Measurements from ENCODE around the gene KCNMA1. TPM values are rescaled to one million over a fixed set of nuclear protein-coding genes. Genes with fewer than 3 reads are reported as not detected.
A peak's percentile ranks its signal among the peaks of the same experiment; 100 is the strongest.

The KCNMA1 gene
- total RNA-seq, 3 donors from 2014 or later: 45.4 to 312 (median 62.4) TPM

GRCh38 chr10:77236700-77237099, 400.9 kb downstream of the KCNMA1 start:
- intact Hi-C loops (cut with DNase I, micrococcal nuclease): no loop called here
- no peak for ATAC-seq

GRCh38 chr10:77236029-77236428, 401.6 kb downstream of the KCNMA1 start:
- no peaks in the 10 kb centered on the region for H3K36me3 ChIP-seq (ENCODE audit: low read depth)
- no peak for TF ChIP-seq CTCF (IDR thresholded peaks at IDR 0.05)
- ATAC-seq: peak; percentile 38
- no peak for DNase-seq
- no peaks in the 10 kb centered on the region for H3K9me3 ChIP-seq
- no peak overlapping the region for H3K4me3 ChIP-seq
- intact Hi-C loops (cut with DNase I, micrococcal nuclease): no loop called here
- no peaks in the 10 kb centered on the region for H3K4me1 ChIP-seq (ENCODE audit: low read depth)

More at GRCh38 chr10:77236700-77237099, 400.9 kb downstream of the KCNMA1 start:
- no peak for DNase-seq
- TF ChIP-seq CTCF (IDR thresholded peaks at IDR 0.05): no peak
- H3K4me3 ChIP-seq: no peak overlapping the region
- H3K36me3 ChIP-seq (ENCODE audit: low read depth): no peaks in the 10 kb centered on the region
- H3K4me1 ChIP-seq (ENCODE audit: low read depth): no peaks in the 10 kb centered on the region
- no peaks in the 10 kb centered on the region for H3K9me3 ChIP-seq

- Histone ChIP-seq H3K4me1 (ENCODE audit: low read depth) (no peaks in the 10 kb centered on the region), H3K9me3 (no peaks in the 10 kb centered on the region), H3K4me3 (no peak overlapping the region), H3K36me3 (ENCODE audit: low read depth) (no peaks in the 10 kb centered on the region)
- no peak for DNase-seq
- intact Hi-C loops (cut with DNase I, micrococcal nuclease): no loop called here
- no peak for ATAC-seq
- TF ChIP-seq CTCF (IDR thresholded peaks at IDR 0.05): no peak
Measured at GRCh38 chr10:77234599-77234998, 403.0 kb downstream of the KCNMA1 start.

- Histone ChIP-seq H3K4me1 (ENCODE audit: low read depth) (no peaks in the 10 kb centered on the region), H3K9me3 (no peaks in the 10 kb centered on the region), H3K36me3 (ENCODE audit: low read depth) (no peaks in the 10 kb centered on the region), H3K4me3 (no peak overlapping the region)
- TF ChIP-seq CTCF (IDR thresholded peaks at IDR 0.05): no peak
- ATAC-seq (no peak), DNase-seq (no peak)
- intact Hi-C loops (cut with DNase I, micrococcal nuclease): no loop called here
Measured at GRCh38 chr10:77233466-77233865, 404.1 kb downstream of the KCNMA1 start.

GRCh38 chr10:77231884-77232610, 405.6 kb downstream of the KCNMA1 start:
- Histone ChIP-seq H3K36me3 (ENCODE audit: low read depth) (no peaks in the 10 kb centered on the region), H3K4me3 (no peak overlapping the region), H3K4me1 (ENCODE audit: low read depth) (no peaks in the 10 kb centered on the region), H3K9me3 (no peaks in the 10 kb centered on the region)
- TF ChIP-seq CTCF (IDR thresholded peaks at IDR 0.05): no peak
- DNase-seq (no peak), ATAC-seq (no peak)
- intact Hi-C loops (cut with DNase I, micrococcal nuclease): no loop called here
